SIG-M5 (cell line): ENCODE data around the gene RAPGEF4.
"Not testable (repeated sequence)": the region's sequence is repeated elsewhere in the genome, so short reads cannot be mapped to it uniquely, and the experiment has no call there.

Experiments
- DNase-seq: peaks from one replicate; lab custom pipeline; 2025; lab: John Stamatoyannopoulos, UW

Gene RAPGEF4

DNA sequence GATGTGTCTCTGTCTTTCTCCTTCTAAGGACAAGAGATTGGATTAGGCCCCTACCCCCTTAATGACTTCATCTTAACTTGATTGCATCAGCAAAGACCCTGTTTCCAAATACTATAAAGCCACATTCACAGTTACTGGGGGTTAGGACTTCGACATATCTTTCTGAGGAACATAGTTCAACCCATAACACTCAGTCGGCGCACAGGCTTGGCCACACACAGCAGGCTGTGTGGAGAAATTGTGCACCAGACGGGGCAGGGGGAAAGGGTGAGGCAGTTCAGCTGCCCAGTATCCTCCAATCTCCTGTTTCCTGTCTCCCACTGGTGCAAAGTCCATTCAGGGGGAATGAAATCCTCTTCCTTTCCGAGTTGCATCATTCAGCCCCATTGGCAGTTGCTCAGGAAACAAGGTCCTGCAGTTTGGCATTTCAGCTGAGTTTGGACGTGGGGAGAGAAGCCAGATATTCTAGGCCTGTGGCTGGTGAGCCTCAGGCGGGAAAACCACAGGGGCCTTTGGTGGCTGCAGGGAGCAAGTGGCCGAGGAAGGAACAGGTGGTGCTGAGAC lies 9.4 kb upstream of the RAPGEF4 start:
- DNase-seq, result no peak

DNA sequence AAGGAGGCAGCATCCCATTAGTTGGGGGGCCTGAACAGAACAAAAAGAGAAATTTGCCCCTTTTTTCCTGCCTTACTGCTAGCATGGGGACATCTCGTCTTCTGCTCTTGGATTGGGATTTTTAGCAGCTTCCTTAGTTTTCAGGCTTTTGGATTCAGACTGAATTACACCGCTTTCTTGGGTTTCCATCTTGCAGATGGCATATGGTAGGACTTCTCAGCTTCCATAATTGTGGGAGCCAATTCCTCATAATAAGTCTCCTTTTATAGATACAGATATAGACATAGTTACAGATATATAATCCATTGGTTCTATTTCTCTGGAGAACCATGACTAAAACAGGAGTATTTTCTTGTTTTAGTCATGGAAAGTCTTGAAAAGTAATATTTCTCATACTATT lies 5.2 kb upstream of the RAPGEF4 start:
- DNase-seq, result no peak

DNA sequence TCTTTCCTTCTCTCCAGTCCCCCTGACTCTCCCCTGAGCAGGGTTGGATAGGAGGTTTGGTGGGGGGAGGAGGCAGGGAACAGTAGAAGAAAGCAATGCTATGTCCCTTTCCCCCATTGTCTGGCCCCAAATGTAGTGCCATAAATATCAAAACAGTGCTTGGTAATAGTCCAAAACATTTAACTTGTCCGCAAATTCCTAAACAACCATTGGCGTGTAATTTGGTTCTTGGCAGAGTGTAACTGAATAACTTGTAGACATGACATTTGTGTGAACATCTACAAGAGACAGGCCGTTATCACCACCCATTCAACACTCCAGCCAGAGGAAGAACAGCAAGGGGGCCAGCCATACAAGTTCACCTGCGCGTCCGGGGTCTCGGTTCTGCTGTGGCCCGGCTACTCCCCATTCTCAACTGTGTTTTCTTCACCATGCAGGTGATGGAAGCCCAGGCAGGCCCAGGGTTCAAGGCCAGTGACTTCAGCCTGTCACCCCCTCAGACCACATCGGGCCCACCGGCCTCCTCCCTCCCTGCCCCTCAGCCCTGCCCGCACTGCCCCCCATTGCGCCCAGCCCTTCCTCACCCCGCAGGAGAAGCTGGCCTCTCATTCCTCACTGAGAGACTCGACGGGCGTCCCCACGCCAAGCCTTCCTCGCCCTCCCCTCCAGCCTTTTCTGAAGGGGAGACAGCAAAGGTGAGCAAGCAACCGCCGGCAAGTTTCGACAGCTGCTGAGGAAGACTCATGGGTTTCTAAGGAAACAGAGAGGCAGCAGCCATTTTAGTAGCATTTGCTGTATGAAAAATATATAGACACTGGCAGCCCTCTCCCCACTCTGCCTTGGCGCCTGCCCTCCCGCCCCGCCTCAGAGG lies 699 bp upstream of the RAPGEF4 start:
- no peak for DNase-seq

DNA sequence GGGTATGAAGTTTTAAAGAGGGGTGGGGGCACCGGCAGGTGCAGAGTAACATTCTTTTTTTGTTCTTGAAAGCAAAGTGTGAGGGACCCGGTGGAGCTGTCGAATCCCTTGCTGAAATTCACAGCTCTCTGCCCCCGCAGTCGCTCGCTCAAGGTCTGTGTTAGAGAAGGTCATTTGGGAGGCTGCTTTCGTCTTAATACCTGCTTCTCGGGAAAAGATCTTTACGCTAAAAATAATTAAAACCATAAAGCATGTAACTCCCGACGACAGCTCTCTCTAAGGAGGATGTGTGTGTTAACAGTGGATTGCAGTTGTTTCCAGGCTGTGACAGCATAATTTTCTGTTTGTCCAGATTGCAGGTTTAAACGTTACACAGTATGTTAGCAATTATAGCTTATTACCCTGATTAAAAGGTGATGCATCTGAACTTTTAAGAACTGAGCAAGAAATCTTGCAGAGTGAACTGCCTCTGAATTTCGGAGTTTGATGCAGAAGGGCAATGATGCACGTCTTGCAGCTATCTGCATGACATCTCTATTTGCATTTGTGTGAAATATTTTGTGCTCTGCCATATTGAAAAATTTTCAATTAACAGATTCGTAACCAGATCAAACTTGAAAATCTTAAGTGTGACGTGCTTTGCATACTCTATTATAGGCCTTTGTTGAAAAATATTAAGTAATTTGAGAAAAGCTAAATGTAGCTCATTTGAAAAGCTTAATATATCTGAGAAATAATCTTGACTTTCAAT lies 954 bp downstream of the RAPGEF4 start:
- DNase-seq, result no peak

DNA sequence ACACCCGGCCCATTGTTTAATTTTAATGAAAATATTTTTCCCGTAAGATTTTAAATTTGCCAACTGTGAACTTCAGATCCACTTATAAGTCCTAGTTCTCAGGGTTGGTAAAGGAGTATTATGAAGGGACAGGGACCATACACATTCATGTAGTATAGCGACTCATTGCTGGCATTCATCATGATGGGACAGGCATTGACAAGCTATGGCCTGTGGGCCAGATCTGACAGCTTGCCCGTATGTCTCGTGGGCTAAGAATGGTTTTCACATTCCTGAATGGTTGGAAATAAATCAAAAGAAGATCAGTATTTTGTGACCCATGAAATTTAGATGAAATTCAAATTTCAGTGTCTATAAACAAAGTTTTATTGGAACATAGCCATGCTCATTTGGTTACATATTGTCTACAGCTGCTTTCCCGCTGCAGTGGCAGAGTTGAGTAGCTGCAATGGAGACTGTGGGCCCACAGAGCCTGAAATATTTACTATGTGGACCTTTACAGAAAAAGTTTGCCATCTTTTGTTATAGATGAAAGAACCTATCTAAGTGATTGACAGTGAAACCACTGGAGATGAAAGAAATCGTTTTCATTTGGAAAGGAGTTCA lies 4.1 kb downstream of the RAPGEF4 start:
- no peak for DNase-seq

DNA sequence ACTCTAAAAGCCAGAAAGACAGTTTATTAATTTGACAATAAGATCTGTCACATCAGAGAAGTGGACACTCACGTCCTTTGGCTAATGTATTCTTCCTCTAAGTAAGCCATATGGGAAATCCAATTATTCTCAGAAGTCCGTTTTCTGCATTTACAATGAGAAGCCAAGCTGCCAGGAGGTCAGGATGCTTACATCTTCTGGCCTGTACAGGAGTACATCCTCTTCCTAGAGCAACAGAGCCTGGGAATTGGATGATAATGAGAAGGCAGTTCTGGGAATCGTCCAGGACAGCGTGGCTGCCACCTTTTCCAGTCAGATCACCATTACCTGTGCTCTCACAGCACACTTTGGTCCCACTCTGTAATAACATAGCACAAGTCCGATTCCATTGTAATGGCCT lies 5.2 kb downstream of the RAPGEF4 start:
- DNase-seq, result no peak

DNA sequence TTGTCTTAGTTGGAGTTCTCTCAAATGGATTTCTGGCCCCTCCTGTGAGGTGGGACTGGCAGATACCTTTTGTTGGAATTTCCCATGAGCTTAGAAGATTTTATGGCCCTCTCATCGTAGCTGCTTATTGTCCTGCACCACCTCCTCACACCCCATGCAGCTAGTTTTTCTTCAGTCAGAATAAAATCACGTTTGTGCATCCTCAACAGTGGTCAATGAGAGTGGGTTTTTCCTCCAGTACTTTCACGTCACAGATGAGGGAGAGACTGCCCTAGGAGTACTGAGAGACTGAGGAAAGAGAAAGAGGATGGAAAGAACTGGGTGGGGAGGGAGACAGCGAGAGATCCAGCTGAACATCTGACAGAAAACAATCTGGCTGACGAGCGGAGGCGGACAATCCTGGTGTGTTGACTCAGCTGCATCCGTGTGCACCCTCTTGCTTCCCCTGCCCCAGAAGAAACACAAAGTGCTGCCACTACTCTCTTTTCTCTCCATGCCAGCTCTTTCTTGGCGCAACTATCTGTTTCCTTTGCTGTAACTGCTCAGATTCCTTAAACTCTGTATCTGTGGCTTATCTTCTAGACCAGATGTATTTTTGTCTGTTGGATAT lies 7.4 kb downstream of the RAPGEF4 start:
- no peak for DNase-seq

DNA sequence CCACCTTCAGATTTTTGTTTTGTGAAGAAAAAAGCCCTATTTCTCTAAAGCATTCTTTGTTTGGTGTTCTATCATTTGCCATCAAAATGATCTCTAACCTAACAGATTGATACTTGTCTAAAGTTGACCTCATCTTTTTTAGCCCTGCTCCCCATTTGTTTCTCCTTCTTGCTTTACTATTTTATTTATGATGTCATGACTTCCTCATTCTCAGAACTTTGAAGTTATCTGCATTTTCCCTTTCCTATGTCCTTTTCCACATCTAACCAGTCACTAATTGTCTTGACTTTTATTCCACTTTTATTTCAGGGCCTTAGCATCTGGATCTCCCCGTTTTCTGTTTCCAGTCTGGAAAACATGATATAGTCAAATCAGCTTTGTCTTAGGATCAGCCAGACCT lies 8.3 kb downstream of the RAPGEF4 start:
- no peak for DNase-seq

DNA sequence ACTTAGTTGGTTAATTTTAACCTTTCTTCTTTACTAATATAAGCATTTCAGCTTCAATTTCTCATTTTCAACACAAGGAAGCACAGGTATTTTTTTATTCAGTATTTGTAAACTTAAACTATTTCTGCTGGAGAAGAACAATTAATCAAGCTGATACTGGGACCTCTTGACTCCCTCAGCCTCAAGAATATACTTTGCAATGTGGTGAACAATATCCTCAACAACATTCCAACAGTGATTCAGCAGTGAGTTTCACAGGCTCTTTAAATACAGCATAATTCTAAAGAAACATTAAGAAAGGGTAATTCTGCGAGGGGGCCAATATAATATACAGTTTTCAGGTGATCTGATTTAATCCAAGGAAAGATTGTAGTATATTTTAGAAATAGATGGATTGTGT lies 10.0 kb downstream of the RAPGEF4 start:
- no peak for DNase-seq

DNA sequence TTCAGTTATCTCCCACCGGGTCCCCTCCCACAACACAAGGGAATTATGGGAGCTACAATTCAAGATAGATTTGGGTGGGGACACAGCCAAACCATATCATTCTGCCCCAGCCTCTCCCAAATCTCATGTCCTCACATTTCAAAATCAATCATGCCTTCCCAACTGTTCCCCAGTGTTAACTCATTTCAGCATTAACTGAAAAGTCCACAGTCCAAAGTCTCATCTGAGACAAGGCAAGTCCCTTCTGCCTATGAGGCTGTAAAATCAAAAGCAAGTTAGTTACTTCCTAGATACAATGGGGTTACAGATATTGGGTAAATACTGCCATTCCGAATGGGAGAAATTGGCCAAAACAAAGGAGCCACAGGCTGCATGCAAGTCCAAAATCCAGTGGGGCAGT lies 12.9 kb downstream of the RAPGEF4 start:
- DNase-seq, result not testable (repeated sequence)

DNA sequence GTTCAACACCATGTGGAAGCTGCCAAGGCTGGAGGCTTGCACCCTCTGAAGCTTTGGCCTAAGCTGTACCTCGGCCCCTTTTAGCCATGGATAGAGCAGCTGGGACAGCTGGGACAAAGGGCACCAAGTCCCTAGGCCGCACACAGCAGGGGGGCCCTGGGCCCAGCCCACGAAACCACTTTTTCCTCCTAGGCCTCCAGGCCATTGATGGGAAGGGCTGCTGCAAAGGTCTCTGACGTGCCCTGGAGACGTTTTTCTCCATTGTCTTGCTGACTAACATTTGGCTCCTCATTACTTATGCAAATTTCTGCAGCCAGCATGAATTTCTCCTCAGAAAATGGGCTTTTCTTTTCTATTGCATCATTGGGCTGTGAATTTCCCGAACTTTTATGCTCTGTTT lies 13.7 kb downstream of the RAPGEF4 start:
- no peak for DNase-seq

DNA sequence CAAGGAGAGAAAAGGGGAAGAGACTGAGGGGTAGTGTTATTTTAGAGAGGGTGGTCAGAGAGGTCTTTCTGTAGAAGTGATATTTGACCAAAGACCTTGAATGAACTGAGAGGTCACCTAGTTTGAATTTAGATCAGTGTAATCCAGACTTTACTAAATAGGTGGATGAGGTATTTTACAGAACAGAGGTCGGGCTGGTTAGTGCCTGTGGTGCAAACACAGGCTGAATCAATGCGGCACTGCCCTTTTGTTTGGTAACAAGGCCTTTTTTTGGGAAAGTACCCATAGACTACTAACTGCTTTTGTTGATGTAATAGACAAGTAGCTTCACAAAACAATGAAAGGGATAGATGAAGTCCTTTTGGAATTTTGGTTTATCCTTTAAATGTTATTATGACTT lies 15.9 kb downstream of the RAPGEF4 start:
- DNase-seq, result no peak

DNA sequence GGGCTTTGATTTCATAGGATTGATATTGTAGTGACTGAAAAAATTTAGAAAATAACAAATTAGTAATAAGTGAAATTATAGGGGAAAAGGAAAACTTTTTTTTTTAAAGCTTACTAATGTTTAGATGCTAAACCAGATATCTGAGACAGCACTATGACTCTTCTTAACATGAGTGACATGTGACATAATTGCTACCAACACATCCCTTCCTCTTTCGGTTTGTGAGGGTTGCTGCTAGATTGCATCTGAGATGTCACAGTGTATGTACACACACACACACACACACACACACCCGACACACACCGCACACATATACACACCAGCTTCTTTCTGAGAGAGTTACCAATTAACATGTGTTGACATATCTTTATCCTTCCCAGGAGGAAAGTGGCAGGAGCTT lies 18.0 kb downstream of the RAPGEF4 start:
- DNase-seq, result no peak

DNA sequence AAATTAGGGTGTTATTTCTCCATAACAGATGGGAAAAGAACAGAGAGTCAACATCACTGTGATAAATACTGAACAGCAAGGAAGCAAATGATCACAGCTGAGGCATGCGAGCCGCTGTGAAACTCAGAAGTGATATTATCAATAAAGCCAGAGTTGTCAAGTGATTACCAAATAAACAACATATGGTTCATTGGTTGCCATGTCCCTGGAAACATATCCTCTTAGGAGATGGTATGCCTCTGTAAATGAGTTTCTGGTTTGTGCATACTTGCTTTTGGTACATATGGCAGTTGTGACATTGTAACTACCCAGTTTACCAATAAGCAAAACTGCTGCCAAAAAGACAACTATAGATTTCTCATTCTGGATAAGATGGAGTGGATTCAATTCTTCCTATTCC lies 23.8 kb downstream of the RAPGEF4 start:
- no peak for DNase-seq

DNA sequence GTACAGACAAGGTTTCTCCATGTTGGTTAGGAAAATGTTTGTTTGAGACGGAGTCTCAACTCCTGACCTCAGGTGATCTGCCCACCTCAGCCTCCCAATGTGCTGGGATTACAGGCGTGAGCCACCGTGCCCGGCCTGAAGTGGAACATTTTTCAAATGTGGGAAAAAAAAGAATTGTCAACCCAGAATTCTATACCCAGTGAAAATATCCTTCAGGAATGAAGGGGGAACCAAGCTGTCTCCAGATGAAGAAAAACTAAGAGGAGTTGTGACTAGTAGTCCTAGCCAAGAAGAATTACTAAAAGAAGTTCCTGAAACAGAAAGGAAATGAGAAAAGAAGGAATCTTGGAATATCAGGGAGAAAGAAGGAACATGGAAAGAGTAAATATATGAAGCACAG lies 25.7 kb downstream of the RAPGEF4 start:
- no peak for DNase-seq

DNA sequence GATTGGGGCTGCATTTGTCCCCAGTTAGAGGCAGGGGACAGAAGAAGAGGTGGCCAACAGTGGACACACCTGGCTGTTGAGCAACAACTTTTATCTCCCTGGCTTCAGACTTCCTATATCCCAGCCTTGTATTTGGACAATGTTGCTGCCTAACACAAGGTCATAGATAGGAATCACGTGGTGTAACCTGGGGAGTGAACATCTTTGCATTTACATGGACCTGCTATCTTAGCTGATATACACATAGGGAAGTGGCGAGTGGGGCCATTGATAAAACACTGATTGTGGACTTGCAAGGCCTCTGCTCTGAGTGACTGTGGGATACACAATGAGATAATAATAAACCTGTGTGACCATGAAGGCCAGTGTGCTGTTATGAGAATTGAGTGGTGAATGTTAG lies 26.9 kb downstream of the RAPGEF4 start:
- DNase-seq, result no peak

DNA sequence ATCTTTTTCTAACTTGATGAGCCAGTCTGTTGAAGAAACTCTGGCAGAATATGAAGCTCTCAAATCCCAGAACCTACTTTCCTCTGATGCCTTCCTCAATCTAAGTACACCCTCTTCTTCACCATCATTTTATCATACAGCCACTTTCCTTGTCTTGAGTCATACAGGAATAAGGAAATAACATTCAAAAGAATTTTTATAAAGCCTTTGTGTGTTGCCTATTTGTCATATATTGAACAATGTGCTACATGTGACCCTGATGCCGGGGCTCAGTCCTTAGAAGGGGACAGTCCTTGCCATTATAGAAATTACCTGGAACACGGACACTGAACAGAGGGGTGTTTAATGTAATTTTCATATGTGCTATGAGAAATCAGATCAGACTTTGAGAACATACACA lies 27.4 kb downstream of the RAPGEF4 start:
- no peak for DNase-seq

DNA sequence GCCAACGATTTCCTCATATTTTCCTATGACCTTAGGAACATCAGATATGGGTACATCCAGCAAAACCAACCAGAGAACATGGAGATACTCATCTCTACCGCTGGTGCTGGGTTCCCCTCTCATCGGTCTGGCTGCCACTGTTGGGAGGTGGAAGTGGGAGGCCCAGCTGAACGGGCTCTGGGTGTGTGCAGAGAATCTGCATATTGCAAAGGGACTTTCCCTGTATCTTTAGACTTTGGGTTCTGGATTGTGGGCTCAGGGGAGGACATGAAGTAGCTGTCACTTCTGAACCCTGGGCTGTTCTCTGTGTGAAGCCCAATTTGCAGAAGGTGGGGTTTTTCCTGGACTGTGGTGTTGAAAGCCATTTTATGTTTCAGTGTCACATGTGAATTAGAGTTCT lies 30.0 kb downstream of the RAPGEF4 start:
- no peak for DNase-seq

DNA sequence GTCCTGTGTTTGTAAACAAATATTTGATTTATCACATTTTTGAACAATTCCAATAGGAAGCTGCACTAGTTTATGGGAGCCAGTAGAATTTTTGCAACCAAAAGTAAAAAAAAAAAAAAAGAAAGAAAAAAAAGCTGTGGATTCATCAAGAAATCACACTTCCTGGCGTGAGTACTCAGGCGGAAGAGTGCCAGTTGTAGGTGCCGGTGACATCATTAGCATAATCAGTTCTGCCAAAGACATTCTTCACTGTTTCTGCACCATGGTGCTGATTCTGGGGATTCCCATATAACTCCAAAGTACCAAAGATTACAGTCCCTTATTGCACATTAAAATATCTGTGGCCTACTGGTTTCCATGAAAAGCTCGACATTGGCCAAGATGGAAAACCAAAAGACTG lies 32.8 kb downstream of the RAPGEF4 start:
- DNase-seq, result no peak

DNA sequence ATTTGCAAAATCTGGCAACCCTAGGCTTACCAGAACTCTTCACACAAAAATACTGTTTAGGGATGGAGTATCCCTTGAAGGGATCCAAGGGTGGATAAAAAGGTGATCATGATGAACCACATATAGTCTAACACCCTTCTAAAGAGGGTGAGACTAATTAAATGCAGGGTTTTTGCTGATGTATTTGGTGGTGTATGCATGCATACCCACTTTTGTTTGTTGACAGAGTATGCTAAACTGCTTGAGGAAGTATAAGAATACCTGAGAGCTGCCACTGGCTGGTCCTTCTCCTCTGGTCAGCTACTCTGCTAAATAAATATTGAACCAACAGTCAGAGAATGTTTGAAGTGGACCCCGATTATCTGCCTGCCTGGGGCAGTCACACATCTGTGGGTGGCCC lies 34.2 kb downstream of the RAPGEF4 start:
- DNase-seq, result no peak

DNA sequence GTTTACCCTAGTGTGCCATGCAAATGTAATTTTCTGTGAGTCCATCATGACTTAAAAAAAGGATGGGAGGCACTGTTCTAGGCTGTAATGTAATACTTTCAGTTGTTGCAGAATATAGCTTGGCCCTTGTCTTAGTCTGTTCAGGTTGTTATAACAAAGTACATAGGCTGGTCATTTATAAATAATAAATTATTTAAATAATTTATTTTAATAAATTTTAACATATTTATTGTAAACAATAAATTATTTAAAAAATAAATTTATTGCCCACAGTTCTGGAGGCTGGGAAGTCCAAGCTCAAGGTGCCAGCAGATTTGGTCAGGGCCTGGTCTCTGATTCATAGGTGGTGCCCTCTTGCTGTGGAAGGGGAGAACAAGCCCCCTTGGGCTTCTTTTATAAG lies 35.2 kb downstream of the RAPGEF4 start:
- DNase-seq, result no peak

DNA sequence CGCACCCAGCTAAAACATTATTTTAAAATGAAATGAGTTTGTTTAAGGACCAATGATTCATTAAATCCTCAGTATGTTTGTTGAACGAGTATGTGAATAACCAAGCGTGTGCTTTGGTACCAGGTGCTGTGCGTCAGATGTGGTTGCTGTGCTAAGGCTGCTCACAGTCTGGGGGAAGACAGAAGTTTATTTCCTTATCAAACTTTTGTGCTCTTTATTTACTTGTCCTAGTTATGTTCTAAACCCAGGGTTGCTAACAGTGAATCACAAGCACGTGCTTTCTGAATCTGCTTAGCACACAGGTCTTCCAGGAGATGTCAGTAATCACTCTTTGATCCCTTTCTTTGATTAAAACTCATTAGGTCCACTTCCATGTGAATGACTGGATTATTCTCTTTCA lies 37.0 kb downstream of the RAPGEF4 start:
- no peak for DNase-seq
